IPS-NIHi11 (cell line): ENCODE results near the gene GNAQ.
"Not testable (repeated sequence)": the region's sequence is repeated elsewhere in the genome, so short reads cannot be mapped to it uniquely, and the experiment has no call there.

Experiments used
- DNase-seq: peaks from one replicate; pipeline ENCODE4 v3.0.0; 2012; ENCODE audit warnings: mixed read lengths, low spot score

GNAQ gene

DNA sequence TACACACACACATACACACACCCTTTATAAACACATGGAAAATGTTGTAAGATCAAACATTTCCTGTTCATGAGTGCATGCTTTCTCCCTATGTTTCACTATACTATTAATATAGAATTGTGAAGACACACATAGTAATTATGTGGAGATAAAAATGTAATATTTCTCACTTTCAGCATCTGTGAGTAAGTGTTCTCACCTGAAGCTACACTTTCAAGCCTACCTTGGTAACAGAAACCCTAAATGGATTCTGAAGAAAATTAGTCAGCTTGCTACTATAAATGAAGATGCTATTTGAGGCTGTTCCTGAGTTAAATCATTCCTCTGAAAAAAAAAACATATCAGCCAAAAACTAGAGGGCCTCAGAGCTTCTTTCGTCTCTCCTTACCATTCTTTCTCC, 302.4 kb downstream of the GNAQ start:
- DNase-seq = no peak

DNA sequence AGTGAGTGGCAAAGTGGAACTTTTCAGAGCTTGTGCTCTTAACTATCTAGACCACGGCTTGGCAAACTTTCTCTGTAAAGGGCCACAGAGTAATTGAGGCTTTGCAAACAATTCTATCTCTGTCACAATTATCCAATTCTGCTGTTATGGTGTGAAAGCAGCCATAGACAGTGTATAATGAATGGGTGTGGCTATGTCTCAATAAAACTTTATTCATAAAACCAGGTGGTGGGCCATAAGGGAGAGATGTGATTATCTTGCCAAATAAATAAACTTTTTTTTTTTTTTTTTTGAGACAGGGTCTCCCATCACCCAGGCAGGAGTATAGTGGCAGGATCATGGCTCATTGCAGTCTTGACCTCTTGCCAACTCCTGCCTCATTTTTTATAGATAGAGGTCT, 304.8 kb downstream of the GNAQ start:
- DNase-seq = no peak

DNA sequence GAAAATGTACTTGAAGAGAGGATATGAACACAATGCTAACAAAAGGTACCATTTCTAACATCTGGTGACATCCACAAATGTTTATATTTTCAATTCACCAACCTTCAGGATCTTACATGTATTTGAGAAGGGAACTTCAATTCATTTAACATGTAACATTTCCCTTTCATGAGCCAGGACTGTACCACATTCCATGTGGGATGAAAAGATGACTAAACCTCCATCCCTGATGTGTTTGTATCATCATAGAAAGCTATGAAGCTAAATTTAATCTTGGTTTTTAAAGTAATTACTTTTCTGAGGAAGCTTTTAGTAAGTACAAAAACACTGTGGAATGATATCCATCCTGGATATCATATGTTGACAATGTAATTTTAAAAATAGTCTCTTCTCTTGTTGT, 305.3 kb downstream of the GNAQ start:
- no peak for DNase-seq

DNA sequence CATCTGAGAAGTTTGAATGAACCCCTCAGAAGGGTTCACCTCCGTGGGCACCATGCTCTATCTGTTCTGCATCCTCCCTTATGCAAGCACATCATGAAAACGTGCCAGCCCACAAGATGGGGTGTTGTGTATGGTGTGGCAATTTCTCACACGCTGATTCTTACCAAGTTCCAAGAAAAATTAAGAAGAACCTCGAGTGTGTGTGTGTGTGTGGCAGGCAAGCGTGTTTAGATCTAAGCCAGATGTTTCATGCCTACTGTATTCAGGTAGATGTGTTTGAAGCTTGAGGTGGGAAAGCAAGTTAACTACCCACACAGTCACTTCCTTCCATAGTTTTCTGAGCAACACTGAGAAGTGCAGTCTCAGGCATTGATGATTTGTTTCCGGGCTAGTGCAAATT, 305.8 kb downstream of the GNAQ start:
- DNase-seq = no peak

DNA sequence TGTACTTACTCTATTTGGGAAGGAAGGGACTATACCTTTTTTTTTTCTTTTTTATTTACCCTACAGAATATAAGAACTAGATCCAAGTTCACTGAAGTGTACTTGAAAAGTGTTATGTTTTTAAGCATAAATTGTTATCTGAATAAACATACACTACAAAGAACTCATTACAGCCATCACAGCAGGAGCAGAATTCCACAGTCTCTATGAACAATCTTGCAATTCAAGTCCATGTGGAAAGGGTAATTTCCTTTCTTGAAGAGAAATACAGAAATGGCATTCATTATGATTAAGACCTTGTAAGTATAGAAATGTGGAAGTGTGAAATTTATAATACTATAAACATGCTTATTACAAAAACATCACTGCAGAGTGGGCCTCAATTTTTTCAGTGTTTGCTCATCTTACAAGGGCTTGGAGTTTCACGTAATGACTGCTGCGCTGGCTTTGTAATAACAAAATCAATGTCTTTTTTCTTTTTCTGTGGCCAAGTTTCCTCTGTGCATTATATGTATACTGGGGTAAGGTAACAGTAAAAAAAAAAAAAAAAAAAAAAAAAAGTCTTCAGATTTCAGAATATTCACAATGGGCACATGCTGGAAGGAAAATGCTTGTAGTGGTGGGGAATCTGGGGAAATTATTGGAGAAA, 306.4 kb downstream of the GNAQ start:
- no peak for DNase-seq

DNA sequence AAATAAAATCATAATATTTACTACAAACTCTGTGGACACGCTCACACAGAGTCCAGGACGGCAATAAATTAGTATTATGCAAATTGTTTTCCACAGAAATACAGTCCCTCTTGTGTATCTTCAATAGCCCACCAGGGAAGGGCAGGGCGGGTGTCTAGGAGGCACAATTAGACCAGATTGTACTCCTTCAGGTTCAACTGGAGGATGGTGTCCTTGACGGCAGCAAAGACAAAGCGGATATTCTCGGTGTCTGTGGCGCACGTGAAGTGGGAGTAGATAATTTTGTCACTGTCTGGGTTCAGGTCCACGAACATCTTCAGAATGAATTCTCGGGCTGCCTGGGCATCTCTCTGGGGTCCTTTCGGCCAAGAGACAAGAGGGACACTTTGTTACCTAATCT, 310.5 kb downstream of the GNAQ start:
- DNase-seq = not testable (repeated sequence)

DNA sequence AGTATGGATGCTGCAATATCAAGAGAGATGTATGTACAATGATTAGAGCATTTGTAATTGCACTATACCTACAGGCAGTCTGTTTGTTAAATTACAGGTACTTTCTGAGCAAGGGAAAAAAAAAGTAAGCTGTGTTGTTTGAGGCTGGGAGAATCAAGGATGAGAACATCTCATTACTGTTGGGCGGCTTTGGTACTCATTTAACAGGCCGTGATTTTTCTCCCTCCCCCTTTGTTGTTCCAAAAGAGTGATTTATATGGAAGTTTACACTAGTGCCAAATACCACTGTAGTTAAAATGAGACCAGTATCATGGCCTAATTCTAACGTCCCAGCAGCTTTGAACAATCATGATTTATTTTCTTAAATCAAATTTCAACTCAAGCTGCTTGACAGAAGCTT, 312.3 kb downstream of the GNAQ start:
- DNase-seq = no peak

DNA sequence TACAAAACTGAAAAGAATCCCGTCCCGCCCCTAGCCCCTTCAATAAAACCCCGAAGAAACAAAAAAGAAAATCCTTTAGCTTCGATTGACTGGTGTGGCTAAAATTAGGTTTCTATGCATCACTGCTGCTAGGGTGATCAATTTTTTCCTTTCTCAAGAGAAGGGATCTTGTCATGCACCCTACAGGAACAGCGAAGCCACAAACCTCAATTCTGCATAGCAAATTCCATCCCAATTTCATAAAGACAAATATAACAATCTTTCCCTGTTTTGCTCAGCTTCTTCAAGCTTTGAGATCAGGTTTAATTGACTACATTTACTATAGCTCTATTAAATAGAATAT, 313.3 kb downstream of the GNAQ start:
- not testable (repeated sequence) for DNase-seq

DNA sequence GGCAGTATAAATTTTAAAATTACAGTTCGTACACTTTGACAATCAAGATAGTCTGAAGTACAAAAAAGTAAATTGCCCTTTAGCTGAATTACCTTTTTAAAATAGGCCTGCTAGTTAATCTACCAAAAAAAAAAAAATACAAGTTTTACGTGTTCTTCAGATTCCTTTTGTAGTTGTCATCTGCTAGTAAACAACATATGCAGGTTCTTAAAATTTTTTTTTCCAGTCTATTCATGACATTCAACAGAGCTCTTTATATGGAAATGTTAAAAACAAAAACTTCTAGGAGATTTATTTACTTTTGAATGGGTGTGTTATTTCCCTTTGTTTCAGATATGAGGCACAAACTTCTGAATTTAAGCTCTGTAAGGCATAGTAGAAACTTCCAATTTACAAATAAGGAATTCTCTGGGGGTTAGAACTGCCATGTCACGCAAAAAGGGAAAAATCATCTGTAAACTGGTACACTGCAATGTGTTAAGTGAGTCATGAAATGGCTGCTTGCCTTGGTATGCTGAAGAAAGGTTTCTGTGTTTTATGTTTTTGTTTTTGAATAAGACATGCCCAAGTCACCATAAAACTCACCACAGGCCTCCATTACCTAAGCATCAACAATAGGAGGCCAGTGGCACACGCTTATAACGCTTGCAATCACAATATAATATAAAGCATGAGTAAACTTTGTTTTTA, 313.9 kb downstream of the GNAQ start:
- not testable (repeated sequence) for DNase-seq

DNA sequence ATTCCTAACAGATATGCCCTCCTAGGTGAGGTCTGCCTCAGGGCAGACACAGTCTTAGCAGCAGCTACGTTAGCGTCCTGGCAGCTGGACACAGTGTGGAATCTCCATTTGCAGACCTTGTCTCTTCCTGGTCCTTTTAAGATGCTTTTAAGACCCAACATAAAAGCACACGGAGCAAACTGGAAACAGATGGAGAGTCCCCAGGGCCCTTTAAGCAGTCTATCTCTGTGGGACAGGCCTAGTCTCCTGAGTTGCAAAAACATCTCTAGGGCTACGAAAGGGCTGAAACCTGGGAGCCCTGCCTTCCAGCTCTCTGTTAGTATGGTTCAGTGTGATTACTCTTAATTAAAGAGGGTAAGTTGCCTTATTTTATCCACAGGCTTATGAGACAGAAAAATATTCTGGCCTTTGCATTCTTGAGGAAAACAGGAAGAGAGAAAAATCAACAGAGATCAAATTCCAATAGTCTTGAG, 317.5 kb downstream of the GNAQ start:
- no peak for DNase-seq

DNA sequence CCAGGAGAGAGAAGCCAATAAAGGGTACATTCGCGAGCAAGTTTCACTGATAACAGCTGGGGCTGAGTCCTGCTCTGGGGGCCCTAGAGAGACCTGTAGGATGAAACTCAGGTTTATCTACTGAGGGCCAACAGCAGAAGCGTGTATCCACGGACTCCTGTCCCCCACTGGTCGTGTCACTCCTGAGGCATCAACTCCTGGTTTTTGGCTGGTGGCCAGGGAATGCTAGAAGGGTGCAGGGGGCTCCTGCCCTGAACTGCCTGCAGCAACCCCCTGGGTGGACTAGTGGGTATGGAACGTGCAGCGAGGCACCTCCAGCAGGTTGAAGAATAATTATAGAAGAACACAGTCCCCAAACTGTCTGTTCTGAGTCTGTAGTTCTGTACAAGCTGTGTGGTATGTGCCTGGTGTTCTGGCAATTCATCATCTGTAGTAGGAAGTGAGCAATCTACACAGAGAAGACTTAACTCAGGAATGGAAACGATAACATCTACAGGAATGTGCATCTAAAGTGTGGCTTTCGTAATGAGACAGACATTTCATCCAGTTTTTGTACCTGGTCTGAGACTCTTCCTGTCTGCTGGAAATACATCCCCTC, 319.0 kb downstream of the GNAQ start:
- DNase-seq = no peak

DNA sequence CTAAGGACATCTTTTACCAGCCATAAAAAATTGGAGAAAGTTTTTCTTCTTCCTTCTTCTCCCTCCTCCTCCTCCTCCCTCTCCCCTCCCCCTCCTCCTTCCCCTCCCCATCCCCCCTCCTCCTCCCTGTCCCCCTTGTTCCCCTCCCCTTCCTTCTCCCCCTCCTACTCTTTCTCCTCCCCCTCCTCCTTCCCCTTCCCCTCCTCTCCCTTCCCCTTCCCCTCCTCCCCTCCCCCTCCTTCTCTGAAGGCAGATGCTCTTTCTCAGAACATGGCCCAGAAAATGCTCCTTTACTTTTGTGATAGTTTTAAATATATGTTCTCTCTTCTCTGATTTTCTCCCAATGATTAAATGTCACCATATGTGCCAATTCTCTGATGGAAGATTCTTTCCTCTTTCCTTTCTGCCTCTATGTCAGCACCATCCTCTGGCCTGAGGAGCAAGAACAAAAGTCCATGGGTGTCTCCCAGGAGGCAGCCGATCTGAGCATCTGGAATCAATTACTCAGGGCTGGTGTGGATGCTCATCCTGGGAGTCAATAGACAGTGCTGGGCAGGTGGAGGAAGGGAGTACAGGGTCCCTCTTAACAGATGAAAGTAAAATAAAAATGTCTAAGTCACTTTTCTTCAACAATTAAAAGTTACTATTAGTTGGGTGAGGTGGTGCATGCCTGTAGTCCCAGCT, 320.5 kb downstream of the GNAQ start:
- DNase-seq = no peak

DNA sequence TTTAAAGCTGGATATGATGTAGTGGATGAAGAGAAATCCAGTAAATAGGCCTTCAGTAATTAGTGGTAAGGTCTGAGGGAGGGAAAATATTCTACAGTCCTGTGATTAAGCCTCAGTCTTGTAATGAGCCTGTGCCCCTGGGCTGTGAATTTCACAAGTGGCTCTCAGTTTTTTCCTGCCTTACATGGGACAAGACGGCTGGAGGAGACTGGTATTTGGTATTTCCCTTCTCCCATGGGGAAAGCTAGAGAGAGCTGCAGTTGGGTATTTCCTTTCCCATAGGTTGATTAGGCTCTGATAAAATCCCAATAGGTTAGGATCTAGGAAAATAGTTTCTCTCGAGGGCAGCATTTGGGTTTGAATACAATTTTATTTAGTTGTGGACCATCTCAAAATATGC, 321.3 kb downstream of the GNAQ start:
- DNase-seq = no peak

DNA sequence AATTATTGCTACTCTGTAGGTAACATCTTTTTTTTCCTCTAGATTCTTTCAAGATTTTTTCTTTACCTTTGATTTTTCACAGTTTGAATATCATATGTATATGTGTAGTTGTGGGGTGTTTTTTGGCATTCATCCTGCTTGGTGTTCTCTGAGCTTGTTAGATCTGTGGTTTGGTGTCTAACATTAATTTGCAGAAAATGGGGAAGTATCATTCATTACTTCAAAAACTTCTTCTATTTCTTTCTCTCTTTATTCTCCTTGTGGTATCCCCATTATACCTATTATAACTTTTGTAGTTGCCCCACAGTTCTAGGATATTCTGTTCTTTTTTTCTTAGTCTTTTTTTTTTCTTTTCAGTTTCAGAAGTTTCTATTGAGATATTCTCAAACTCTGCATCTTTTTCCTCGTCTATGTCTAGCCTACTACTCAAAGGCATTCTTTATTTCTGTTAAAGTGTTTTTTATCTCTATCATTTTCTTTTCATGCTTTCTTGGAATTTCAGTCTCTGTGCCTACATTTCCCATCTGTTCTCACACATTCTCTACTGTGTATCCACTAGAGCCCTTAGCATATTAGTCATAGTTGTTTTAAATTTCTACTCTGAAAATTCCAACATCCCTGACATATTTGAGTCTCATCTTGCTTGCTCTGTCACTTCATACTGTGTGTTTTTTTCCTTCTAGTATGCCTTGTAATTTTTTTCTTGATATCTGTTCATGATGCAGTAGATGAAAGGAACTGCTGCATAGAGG, 323.4 kb downstream of the GNAQ start:
- DNase-seq = no peak

DNA sequence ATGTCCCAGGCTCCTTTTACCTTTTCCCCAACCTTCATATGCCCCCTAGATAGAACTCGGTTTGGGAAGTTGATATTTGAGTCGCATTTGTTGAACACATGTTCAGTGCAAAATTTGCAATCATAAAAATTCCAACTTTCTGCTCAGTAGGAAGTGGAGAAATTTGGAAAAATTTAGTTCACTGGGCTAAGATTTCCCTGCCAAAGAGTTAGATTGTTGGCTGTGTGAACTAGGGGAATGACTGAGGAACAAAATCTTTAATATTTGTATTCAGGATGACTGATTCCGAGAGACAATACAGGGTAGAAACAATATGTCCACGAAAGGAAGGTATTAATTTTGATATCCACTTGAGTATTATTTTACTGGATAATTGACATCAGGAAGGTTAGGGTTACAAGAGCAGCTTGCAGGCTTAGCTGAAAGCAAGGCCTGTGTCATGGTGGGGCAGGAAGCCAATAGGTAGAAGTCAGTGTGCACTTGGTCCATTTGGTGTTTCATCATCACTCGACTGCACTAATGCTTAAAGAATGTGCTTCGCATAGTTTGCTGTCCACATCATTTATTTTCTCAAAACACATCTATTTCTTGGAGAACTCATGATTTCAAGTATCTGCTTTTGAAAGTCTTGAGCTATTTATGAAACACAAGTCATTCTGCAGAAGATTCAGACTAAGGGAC, 324.1 kb downstream of the GNAQ start:
- peak; percentile 39 for DNase-seq

DNA sequence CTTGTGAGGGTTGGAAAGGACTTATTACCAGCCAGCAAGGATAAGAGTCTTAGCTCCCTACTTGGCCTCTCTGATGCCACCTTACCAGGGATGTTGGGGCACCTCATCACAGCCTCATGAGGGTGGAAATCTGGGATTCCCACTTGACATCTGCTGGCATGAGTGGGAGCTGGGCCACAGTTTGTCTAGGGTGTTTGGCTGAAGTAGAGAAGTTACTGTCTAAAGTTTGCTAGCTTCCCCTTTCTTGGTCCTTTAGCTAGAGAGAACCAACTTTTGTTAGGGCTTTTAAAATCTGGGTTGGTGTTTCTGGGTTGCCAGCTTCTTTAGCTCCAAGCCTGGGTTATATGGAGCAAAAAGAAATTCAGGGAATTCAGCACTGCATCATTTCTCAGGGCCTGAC, 326.0 kb downstream of the GNAQ start:
- no peak for DNase-seq

DNA sequence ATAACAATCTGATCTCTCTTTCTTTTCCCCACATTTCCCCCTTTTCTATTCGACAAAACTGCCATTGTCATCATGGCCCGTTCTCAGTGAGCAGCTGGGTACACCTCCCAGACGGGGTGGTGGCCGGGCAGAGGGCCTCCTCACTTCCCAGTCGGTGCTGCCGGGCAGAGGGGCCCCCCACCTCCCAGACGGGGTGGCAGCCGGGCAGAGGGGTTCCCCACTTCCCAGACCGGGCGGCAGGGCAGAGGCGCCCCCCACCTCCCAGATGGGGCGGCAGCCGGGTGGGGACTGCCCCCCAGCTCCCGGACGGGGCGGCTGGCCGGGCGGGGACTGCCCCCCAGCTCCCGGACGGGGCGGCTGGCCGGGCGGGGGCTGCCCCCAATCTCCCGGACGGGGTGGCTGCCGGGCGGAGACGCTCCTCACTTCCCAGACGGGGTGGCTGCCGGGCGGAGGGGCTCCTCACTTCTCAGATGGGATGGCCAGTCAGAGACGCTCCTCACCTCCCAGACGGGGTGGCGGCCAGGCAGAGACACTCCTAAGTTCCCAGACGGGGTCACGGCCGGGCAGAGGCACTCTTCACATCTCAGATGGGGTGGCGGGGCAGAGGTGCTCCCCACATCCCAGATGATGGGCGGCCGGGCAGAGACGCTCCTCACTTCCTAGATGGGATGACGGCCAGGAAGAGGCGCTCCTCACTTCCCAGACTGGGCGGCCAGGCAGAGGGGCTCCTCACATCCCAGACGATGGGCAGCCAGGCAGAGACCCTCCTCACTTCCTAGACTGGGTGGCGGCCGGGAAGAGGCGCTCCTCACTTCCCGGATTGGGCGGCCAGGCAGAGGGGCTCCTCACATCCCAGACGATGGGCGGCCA, 328.9 kb downstream of the GNAQ start:
- not testable (repeated sequence) for DNase-seq

DNA sequence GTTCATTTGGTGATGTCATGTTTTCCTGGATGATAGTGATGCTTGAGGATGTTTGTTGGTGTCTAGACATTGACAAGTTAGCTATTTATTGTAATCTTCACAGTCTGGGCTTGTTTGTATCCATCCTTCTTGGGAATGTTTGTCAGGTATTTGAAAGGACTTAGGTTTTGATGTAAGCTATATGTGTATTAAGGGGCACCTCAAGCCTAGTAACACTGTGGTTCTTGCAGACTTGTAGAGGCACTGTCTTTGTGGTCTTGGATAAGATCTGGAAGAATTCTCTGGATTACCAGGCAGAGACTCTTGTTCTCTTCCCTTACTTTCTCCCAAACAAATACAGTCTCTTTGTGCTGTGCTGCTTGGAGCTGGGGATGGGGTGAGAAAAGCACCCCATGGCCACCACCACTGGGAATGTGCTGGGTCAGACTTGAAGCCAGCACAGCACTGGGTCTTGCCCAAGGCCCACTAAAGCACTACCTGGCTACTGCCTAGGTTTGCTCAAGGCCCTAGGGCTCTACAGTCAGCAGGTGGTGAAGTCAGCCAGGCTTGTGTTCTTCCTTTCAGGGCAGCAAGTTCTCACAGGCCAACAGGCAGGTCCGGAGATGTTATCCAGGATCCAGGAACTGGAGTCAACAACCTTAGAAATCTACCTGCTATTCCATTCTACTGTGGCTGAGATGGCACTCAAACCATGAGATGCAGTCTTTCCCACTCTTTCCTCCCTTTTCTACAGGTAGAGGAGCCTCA, 334.2 kb downstream of the GNAQ start:
- no peak for DNase-seq

DNA sequence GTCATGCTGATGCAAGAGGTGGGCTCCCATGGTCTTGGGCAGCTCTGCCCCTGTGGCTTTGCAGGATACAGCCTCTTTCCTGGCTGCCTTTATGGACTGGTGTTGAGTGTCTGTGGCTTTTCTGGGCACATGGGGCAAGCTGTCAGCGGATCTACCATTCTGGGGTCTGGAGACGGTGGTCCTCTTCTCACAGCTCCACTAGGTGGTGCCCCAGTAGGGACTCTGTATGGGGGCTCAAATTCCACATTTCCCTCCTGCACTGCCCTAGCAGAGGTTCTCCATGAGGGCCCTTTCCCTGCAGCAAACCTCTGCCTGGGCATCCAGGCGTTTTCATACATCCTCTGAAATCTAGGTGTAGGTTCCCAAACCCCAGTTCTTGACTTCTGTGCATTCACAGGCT, 340.9 kb downstream of the GNAQ start:
- DNase-seq = not testable (repeated sequence)

DNA sequence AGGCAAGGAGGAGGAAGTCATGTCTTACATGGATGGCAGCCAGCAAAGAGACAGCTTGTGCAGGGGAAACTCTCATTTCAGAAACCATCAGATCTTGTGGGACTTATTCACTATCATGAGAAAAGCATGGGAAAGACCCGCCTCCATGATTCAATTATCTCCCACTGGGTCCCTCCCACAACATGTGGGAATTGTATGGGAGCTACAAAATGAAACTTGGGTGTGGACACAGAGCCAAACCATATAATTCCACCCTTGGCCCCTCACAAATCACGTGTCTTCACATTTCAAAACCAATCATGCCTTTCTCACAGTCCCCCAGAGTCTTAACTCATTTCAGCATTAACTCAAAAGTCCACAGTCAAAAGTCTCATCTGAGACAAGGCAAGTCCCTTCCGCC, 341.5 kb downstream of the GNAQ start:
- not testable (repeated sequence) for DNase-seq
